ENCODE measurements around the gene RTEL1. TPM values are rescaled to one million over a fixed set of nuclear protein-coding genes. Genes with fewer than 3 reads are reported as not detected.

Gene RTEL1
- total and polyA plus RNA-seq, 10 donors, result 7.3 to 49.8 (median 40.2) TPM

- H3K4me1 ChIP-seq, result peaks cover 26 to 64% (median 52%) of the 10 kb centered on the region in 6 donors
- H3K36me3 ChIP-seq, result peaks cover 0 to 13% (median 0%) of the 10 kb centered on the region in 6 donors
- no peaks in the 10 kb centered on the region for H3K27me3 ChIP-seq (replicated peaks in 1 of 7)
- peak overlapping the region; percentile 93 to 100 (median 99) for H3K27ac ChIP-seq
- TF ChIP-seq POLR2A (IDR thresholded peaks at IDR 0.05) (peak in 1 of 3 donors; percentile 34), CTCF (IDR thresholded peaks at IDR 0.05 in 8 of 11, conservative IDR thresholded peaks at IDR 0.05 in 3 of 11) (no peak), POLR2AphosphoS5 (IDR thresholded peaks at IDR 0.05) (peak; percentile 46 to 85 (median 75))
- H3K4me3 ChIP-seq, result peak overlapping the region; percentile 56 to 87 (median 66)
- intact Hi-C loops (cut with DNase I; ENCODE audit: low total_unique reads), result no loop called here
- DNase-seq, result peak; percentile 93
- WGBS, 5 donors, result 1 to 27% (median 6%) methylated on average over 28 to 42 of the region's 47 CpGs
- no peaks in the 10 kb centered on the region for H3K9me3 ChIP-seq
These were observed 16.8 kb upstream of the RTEL1 start for GRCh38 chr20:63641146-63641791.

- Histone ChIP-seq H3K4me1 (peaks cover 26 to 58% (median 46%) of the 10 kb centered on the region in 6 donors), H3K4me3 (peak overlapping the region; percentile 56 to 87 (median 66)), H3K27ac (peak overlapping the region; percentile 93 to 100 (median 99)), H3K27me3 (replicated peaks in 1 of 7) (no peaks in the 10 kb centered on the region), H3K36me3 (peaks cover 0 to 13% (median 0%) of the 10 kb centered on the region in 6 donors), H3K9me3 (no peaks in the 10 kb centered on the region)
- TF ChIP-seq POLR2A (IDR thresholded peaks at IDR 0.05), result no peak
- TF ChIP-seq CTCF (IDR thresholded peaks at IDR 0.05 in 8 of 11, conservative IDR thresholded peaks at IDR 0.05 in 3 of 11), result peak; percentile 41 to 84 (median 70)
- peak; percentile 76 to 82 (median 80) for TF ChIP-seq POLR2AphosphoS5 (IDR thresholded peaks at IDR 0.05)
- peak; percentile 99 for DNase-seq
- intact Hi-C loops (cut with DNase I; ENCODE audit: low total_unique reads), result no loop called here
- 1 to 3% (median 2%) methylated on average over 20 to 86 of the region's 86 CpGs for WGBS, 5 donors
These were observed 16.2 kb upstream of the RTEL1 start for GRCh38 chr20:63641792-63642523.

- peak; percentile 91 for DNase-seq
- Histone ChIP-seq H3K9me3 (no peaks in the 10 kb centered on the region), H3K27me3 (replicated peaks in 1 of 7) (no peaks in the 10 kb centered on the region), H3K4me3 (peak overlapping the region; percentile 27 to 87 (median 46)), H3K4me1 (peaks cover 25 to 50% (median 39%) of the 10 kb centered on the region in 6 donors), H3K27ac (peak overlapping the region; percentile 72 to 100 (median 86)), H3K36me3 (peaks cover 0 to 13% (median 0%) of the 10 kb centered on the region in 6 donors)
- TF ChIP-seq CTCF (IDR thresholded peaks at IDR 0.05 in 8 of 11, conservative IDR thresholded peaks at IDR 0.05 in 3 of 11) (no peak), POLR2A (IDR thresholded peaks at IDR 0.05) (no peak), POLR2AphosphoS5 (IDR thresholded peaks at IDR 0.05) (no peak)
- 48 to 92% (median 56%) methylated on average over 5 to 29 of the region's 29 CpGs for WGBS, 5 donors
- intact Hi-C loops (cut with DNase I; ENCODE audit: low total_unique reads), result no loop called here
These were observed 15.4 kb upstream of the RTEL1 start for GRCh38 chr20:63642527-63643247.
